Measurements from ENCODE around the gene ATAD1. TPM values are rescaled to one million over a fixed set of nuclear protein-coding genes. Genes with fewer than 3 reads are reported as not detected.

ATAD1 gene
- total and polyA plus RNA-seq, 9 of the 15 experiments (the other 6 are each of a cell fraction or from before 2014, with no cell fraction given) = 11.3 to 33.8 (median 27.3) TPM

DNA sequence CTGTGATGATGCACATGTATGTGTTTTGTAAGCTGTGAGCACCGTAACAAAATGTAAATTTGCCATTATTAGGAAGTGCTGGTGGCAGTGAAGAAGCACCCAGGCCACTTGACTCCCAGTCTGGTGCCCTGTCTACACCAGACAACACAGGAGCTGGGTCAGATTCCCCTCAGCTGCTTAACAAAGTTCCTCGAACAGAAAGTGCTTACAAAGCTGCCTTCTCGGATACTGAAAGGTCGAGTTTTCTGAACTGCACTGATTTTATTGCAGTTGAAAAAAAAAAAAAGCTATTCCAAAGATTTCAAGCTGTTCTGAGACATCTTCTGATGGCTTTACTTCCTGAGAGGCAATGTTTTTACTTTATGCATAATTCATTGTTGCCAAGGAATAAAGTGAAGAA lies 71.1 kb downstream of the ATAD1 start (continued):
- TF ChIP-seq HOXB6 (CRISPR knock-in tag; IDR thresholded peaks at IDR 0.05; ENCODE audit: borderline replicate concordance) = no peak
- TF ChIP-seq TAF9B (IDR thresholded peaks at IDR 0.05; ENCODE audit: partially characterized antibody) = no peak
- no peak for TF ChIP-seq ZNF507 (tag; conservative IDR thresholded peaks at IDR 0.05)
- no peak for TF ChIP-seq TAF7 (tag; IDR thresholded peaks at IDR 0.05)
- no peak for TF ChIP-seq ZNF23 (CRISPR knock-in tag; IDR thresholded peaks at IDR 0.05)
- no peak for TF ChIP-seq BRD9 (IDR thresholded peaks at IDR 0.05; ENCODE audit: low read depth, partially characterized antibody)

GRCh38 chr10:87744606-87745005 lies 73.4 kb downstream of the ATAD1 start:
- Histone ChIP-seq H3K9ac (ENCODE audit: insufficient read depth in 1 of 2, low read depth in 2 of 2, low read length in 2 of 2) (no peak overlapping the region), H3K79me2 (ENCODE audit: control insufficient read depth, insufficient read depth, low read length) (no peaks in the 10 kb centered on the region), H4K20me1 (replicated peaks; ENCODE audit: control insufficient read depth, insufficient read depth, low read length) (no peaks in the 10 kb centered on the region), H3K4me1 (replicated peaks in 1 of 2; ENCODE audit: control insufficient read depth in 2 of 2, insufficient read depth in 2 of 2, low read length in 2 of 2) (no peaks in the 10 kb centered on the region; a peak in 1 of 5 replicates), H3K9me1 (ENCODE audit: control insufficient read depth, insufficient read depth, low read length) (no peaks in the 10 kb centered on the region), H3K9me3 (replicated peaks; ENCODE audit: control insufficient read depth, insufficient read depth, low read depth, low read length) (no peaks in the 10 kb centered on the region), H3K27me3 (ENCODE audit: control insufficient read depth in 2 of 2, insufficient read depth in 2 of 2, low read length in 2 of 2) (peaks cover 0 to 2% of the 10 kb centered on the region in 2 experiments; a peak in 3 of 5 replicates), H2AFZ (ENCODE audit: low read depth, low read length) (no peak overlapping the region), H3K27ac (ENCODE audit: extremely low read depth, low read depth, low read length) (no peak overlapping the region), H3K4me3 (no peak overlapping the region), H3K4me2 (ENCODE audit: insufficient read depth, low read length) (no peak overlapping the region), H3K36me3 (ENCODE audit: control insufficient read depth, insufficient read depth, low read length) (no peaks in the 10 kb centered on the region)
- FAIRE-seq = no peak
- ChIA-PET CTCF (ENCODE audit: low intra/inter-chr PET ratio) (no interaction called here), POLR2A (interaction anchor here (0.6 kb wide), 1 partner anchor 15 kb away, joined by 3 read pairs; no protein-coding TSS in a partner anchor)
- no peak for ATAC-seq
- WGBS (ENCODE audit: insufficient coverage, low coverage, missing lambda C conversion rate) = 3% methylated on average over 2 of the region's 2 CpGs
- in situ Hi-C loops (cut with MboI) = no loop called here
- DNase-seq (ENCODE audit: extremely low read depth in 1 of 4, low spot score in 3 of 4) = no peak
- intact Hi-C loops (cut with micrococcal nuclease) = no loop called here
- BruUV-seq (replicated peaks) = no TSS peak
- TF ChIP-seq ARID3A (IDR thresholded peaks at IDR 0.05; ENCODE audit: borderline replicate concordance, low read depth, low read length) (no peak), MED1 (CRISPR knock-in tag; IDR thresholded peaks at IDR 0.05; ENCODE audit: borderline replicate concordance) (no peak), RNF2 (IDR thresholded peaks at IDR 0.05) (no peak), PTTG1 (tag; IDR thresholded peaks at IDR 0.05; ENCODE audit: low read depth) (no peak), SIN3B (IDR thresholded peaks at IDR 0.05; ENCODE audit: low read depth) (no peak), TAF9B (IDR thresholded peaks at IDR 0.05; ENCODE audit: partially characterized antibody) (no peak), TRIM28 (IDR thresholded peaks at IDR 0.05) (no peak), CC2D1A (IDR thresholded peaks at IDR 0.05) (no peak), POLR2B (IDR thresholded peaks at IDR 0.05; ENCODE audit: low read depth, partially characterized antibody) (no peak)
- TF ChIP-seq, protein P1, sequence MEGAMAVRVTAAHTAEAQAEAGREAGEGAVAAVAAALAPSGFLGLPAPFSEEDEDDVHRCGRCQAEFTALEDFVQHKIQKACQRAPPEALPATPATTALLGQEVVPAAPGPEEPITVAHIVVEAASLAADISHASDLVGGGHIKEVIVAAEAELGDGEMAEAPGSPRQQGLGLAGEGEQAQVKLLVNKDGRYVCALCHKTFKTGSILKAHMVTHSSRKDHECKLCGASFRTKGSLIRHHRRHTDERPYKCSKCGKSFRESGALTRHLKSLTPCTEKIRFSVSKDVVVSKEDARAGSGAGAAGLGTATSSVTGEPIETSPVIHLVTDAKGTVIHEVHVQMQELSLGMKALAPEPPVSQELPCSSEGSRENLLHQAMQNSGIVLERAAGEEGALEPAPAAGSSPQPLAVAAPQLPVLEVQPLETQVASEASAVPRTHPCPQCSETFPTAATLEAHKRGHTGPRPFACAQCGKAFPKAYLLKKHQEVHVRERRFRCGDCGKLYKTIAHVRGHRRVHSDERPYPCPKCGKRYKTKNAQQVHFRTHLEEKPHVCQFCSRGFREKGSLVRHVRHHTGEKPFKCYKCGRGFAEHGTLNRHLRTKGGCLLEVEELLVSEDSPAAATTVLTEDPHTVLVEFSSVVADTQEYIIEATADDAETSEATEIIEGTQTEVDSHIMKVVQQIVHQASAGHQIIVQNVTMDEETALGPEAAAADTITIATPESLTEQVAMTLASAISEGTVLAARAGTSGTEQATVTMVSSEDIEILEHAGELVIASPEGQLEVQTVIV (CRISPR knock-in tag; IDR thresholded peaks at IDR 0.05; ENCODE audit: borderline replicate concordance) = no peak
